NCI-H1048 (cell line): ENCODE data around the gene SLC10A3.

Source experiments
- DNase-seq: peaks from one replicate; lab custom pipeline; 2025; lab: John Stamatoyannopoulos, UW

Gene SLC10A3

GRCh38 chrX:154490414-154491083 is at the start of gene SLC10A3:
TSS of gene SLC10A3 (minus strand) at chrX:154490629. CDS start at chrX:154488940, 1,689 bp downstream.
- peak; percentile 42 for DNase-seq

- no peak for DNase-seq
These were observed 48.6 kb upstream of the SLC10A3 start for GRCh38 chrX:154539077-154539476.

- DNase-seq: no peak
These were observed 45.5 kb upstream of the SLC10A3 start for GRCh38 chrX:154535892-154536291.

GRCh38 chrX:154534526-154535322 is 44.3 kb upstream of the SLC10A3 start:
- DNase-seq: peak; percentile 6

- no peak for DNase-seq
These were observed 42.3 kb upstream of the SLC10A3 start for GRCh38 chrX:154532690-154533089.

GRCh38 chrX:154531626-154532025 is 41.2 kb upstream of the SLC10A3 start:
- no peak for DNase-seq

- no peak for DNase-seq
These were observed 39.9 kb upstream of the SLC10A3 start for GRCh38 chrX:154530286-154530685.

- no peak for DNase-seq
These were observed 38.8 kb upstream of the SLC10A3 start for GRCh38 chrX:154529206-154529612.

GRCh38 chrX:154526901-154527675 is 36.7 kb upstream of the SLC10A3 start:
- DNase-seq: no peak

- no peak for DNase-seq
These were observed 35.4 kb upstream of the SLC10A3 start for GRCh38 chrX:154525606-154526490.

GRCh38 chrX:154519389-154519788 is 29.0 kb upstream of the SLC10A3 start:
- DNase-seq: no peak

GRCh38 chrX:154517101-154517781 is 26.8 kb upstream of the SLC10A3 start:
- DNase-seq: no peak

- DNase-seq: no peak
These were observed 26.2 kb upstream of the SLC10A3 start for GRCh38 chrX:154516656-154517100.

- DNase-seq: peak; percentile 61
These were observed 25.7 kb upstream of the SLC10A3 start, which contains the start of gene FAM3A for GRCh38 chrX:154515966-154516655. TSS of gene FAM3A (minus strand) at chrX:154516232. CDS start at chrX:154515772, 460 bp downstream.

GRCh38 chrX:154515090-154515965 is 24.9 kb upstream of the SLC10A3 start:
- no peak for DNase-seq

GRCh38 chrX:154513716-154514115 is 23.3 kb upstream of the SLC10A3 start:
- DNase-seq: no peak

GRCh38 chrX:154512879-154513553 is 22.6 kb upstream of the SLC10A3 start:
- DNase-seq: no peak

- no peak for DNase-seq
These were observed 21.3 kb upstream of the SLC10A3 start for GRCh38 chrX:154511761-154512160.

- no peak for DNase-seq
These were observed 19.0 kb upstream of the SLC10A3 start for GRCh38 chrX:154509455-154509854.
